HG02938 (cell line): ENCODE results near the gene SERPING1.
"Not testable (repeated sequence)": the region's sequence is repeated elsewhere in the genome, so short reads cannot be mapped to it uniquely, and the experiment has no call there.

Source experiments
- ATAC-seq: cut with Tn5 transposase; IDR thresholded peaks from one replicate; pipeline ENCODE4 v1.9.1; 2021; ENCODE audit warnings: mild to moderate bottlenecking, moderate library complexity; ENCODE audit not compliant: unreplicated experiment

SERPING1 gene

DNA sequence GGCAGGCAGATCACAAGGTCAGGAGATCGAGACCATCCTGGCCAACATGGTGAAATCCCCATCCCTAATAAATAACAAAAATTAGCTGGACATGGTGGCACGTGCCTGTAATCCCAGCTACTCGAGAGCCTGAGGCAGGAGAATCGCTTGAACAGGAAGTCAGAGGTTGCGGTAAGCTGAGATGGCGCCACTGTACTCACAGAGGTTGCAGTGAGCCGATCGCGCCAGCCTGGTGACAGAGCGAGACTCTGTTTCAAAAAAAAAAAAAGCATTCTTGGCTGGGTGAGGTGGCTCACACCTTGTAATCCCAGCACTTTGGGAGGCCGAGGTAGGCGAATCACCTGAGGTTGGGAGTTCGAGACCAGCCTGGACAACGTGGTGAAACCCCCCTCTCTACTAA, 54.7 kb downstream of the SERPING1 start:
- not testable (repeated sequence) for ATAC-seq

- ATAC-seq = no peak
These were observed 55.2 kb downstream of the SERPING1 start for GRCh38 chr11:57652662-57653061.

DNA sequence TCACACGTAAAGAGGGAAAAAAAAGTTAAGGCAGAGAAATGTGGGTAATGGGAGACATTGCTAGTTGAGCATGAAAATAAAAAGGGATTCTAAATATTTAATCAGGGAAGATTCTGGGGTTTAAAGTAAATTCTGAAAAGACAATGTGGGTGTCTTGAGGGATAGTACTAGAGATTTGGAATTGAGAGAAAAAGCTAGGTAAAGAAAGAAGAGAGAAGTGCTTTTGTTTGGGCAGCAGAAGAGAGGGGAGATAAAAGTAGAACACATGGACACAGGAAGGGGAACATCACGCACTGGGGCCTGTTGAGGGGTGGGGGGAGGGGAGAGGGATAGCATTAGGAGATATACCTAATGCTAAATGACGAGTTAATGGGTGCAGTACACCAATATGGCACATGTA, 55.7 kb downstream of the SERPING1 start:
- ATAC-seq = no peak

DNA sequence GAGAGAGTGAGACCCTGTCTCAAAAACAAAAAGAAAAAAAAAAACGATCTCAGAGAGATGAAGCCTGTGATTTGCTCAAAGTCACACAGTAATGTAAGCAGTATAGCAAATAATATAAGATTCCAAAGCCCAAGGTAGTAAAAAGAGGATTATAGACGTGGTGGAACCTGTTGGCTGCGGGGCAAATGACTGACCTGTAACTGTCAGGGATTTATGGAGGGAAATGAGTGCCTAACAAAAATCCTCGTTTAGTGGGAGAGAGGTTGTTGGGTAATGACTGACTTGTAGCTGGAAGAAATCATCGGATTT, 59.4 kb downstream of the SERPING1 start:
- ATAC-seq = no peak

- peak; percentile 98 for ATAC-seq
These were observed 59.9 kb downstream of the SERPING1 start, which contains the start of gene CLP1 for GRCh38 chr11:57657194-57658022. Gene CLP1, plus strand, starts transcription at chr11:57657762. Its CDS starts 1,715 bp downstream, at chr11:57659477.

DNA sequence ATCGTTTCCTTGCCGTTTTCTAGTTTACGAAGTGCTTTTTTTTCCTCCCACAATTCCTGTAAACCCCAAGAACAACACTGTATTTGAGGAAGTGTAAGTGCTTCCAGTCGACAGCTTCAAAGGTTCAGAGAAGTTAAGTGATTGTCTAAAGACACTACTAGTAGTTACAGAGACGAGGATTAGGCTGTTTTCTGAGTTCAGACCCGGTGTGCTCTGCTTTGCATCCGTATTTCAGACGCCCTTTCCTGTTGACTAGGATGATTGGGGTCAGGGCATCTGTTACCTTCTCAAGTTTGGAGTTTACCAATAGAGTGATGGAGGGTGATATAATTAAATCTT, 60.5 kb downstream of the SERPING1 start:
- no peak for ATAC-seq

GRCh38 chr11:57659669-57660068, 62.2 kb downstream of the SERPING1 start:
- no peak for ATAC-seq

GRCh38 chr11:57662893-57663292, 65.4 kb downstream of the SERPING1 start:
- no peak for ATAC-seq

- no peak for ATAC-seq
These were observed 66.5 kb downstream of the SERPING1 start for GRCh38 chr11:57663975-57664374.
